BLaER1 (cell line): ENCODE measurements around the gene SPG7.

Source experiments
- H3K27ac ChIP-seq: shearing (Covaris generic); formaldehyde crosslinking; 2 replicates; pipeline ENCODE4 v1.8.1; 2022
- H3K27me3 ChIP-seq: shearing (Covaris generic); formaldehyde crosslinking; 2 replicates; pipeline ENCODE4 v1.8.1; 2022
- H3K36me3 ChIP-seq: shearing (Covaris generic); formaldehyde crosslinking; 2 replicates; pipeline ENCODE4 v1.8.1; 2022
- H3K4me1 ChIP-seq: shearing (Covaris generic); formaldehyde crosslinking; 2 replicates; pipeline ENCODE4 v1.8.1; 2022
- H3K4me2 ChIP-seq: shearing (Covaris generic); formaldehyde crosslinking; 2 replicates; pipeline ENCODE4 v1.8.1; 2022
- H3K4me3 ChIP-seq: shearing (Covaris generic); formaldehyde crosslinking; 2 replicates; pipeline ENCODE4 v1.8.1; 2022
- H3K9ac ChIP-seq: shearing (Covaris generic); formaldehyde crosslinking; 2 replicates; pipeline ENCODE4 v1.8.1; 2022
- H3K9me3 ChIP-seq: shearing (Covaris generic); formaldehyde crosslinking; 2 replicates; pipeline ENCODE4 v1.8.1; 2022
- H4K20me1 ChIP-seq: shearing (Covaris generic); formaldehyde crosslinking; 2 replicates; pipeline ENCODE4 v1.8.1; 2022
- Cebpa-rat ChIP-seq: shearing (Covaris generic); IDR thresholded peaks from 2 replicates; pipeline ENCODE4 v1.8.1; 2022

The SPG7 gene

DNA sequence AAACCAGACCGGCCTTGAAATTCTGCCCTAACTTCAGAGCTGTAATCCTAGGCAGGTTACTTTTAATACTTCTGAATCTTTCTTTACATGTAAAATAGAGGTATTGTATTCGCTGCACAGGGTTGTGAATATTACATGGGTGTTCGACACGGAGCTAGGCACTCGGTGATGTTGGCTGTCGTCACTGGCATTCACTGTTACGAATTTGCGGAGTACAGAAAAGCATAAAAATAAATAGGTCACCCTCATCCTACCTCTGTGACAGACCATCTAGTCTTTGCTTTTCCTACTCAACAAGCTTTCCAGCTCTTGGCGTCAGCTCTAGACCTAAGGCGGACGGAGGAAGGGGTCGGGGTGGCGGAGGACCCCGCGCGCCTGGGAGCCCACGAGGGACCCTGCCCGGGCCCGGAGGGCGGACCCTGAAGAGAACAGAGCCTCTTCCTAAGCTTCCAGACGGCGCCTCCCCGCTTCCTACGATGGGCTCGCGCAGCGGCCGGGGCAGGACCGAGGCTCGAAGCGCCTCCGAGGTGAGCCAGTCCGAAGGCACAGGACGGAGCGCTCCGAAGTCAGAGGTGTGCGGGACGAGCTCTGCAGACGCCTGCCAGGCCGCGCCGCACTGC is 879 bp upstream of the SPG7 start:
- Histone ChIP-seq H3K36me3 (peaks cover 21% of the 10 kb centered on the region), H3K9ac (peak overlapping the region; percentile 98), H3K9me3 (no peaks in the 10 kb centered on the region), H4K20me1 (peaks cover 29% of the 10 kb centered on the region), H3K27ac (peak overlapping the region; percentile 97), H3K4me2 (peak overlapping the region; percentile 100), H3K4me3 (peak overlapping the region; percentile 98), H3K4me1 (peaks cover 62% of the 10 kb centered on the region), H3K27me3 (no peaks in the 10 kb centered on the region)
- no peak for TF ChIP-seq Cebpa-rat

DNA sequence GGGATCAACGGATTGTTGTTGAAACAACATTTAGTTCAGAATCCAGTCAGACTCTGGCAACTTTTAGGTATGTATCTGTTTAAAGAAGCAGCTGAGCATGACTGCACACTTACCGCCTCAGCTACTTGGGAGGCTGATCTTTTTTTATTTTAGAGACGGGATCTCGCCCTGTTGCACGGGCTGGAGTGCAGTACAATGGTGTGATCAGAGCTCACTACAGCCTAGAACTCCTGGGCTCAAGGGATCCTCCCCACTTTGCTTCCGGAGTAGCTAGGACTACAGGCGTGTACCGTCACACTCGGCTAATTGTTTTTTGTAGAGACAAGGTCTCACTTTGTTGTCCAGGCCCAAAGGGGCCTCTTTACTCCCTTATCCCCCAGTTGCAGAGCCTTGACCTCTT is 2.3 kb downstream of the SPG7 start:
- Histone ChIP-seq H3K4me1 (peaks cover 49% of the 10 kb centered on the region), H4K20me1 (peaks cover 29% of the 10 kb centered on the region), H3K36me3 (peaks cover 52% of the 10 kb centered on the region), H3K4me2 (peak overlapping the region; percentile 100), H3K27me3 (no peaks in the 10 kb centered on the region), H3K9ac (peak overlapping the region; percentile 54), H3K4me3 (no peak overlapping the region), H3K9me3 (no peaks in the 10 kb centered on the region), H3K27ac (no peak overlapping the region)
- TF ChIP-seq Cebpa-rat, result no peak

DNA sequence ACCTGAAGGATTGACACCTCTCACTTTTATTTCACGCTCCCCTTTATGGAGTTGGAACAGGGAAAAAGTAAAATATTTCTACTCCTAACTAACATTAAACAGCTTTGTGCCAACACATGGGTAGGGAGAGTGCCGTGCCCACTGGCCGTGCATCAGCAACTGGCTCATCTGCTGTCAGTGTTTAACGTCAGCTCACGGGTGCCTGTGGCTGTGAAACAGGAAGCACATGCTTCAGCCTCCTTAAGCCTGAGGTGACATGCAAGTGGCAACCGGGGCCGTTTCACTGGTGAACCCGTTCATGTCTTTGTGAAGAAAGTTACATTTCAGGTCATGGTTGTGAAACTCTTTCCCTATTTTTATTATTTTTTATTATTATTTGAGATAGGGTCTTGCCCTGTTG is 3.2 kb downstream of the SPG7 start:
- Histone ChIP-seq H3K36me3 (peaks cover 60% of the 10 kb centered on the region), H4K20me1 (peaks cover 29% of the 10 kb centered on the region)
- TF ChIP-seq Cebpa-rat, result no peak

DNA sequence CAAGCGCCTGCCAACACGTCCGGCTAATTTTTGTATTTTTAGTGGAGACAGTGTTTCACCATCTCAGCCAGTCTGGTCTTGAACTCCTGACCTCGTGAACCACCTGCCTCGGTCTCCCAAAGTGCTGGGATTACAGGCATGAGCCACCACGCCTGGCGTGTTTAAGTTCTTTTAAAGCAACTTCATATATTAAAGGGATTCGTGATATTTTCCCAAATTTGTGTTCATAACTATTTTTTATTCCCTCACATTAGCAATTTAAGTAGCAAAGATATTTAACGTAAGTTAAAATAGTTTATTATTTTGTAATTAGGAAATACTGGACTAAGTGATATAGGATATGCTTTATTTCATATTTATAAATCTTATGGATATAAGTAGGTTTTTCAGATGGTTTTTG is 4.2 kb downstream of the SPG7 start:
- Histone ChIP-seq H3K4me3 (no peak overlapping the region), H3K4me2 (no peak overlapping the region), H3K27me3 (no peaks in the 10 kb centered on the region), H3K9ac (no peak overlapping the region), H3K4me1 (peaks cover 31% of the 10 kb centered on the region), H3K9me3 (0 out of 2 replicates have a peak, but pooled peaks cover 6% of the 10 kb centered on the region), H3K36me3 (peaks cover 71% of the 10 kb centered on the region), H3K27ac (no peak overlapping the region), H4K20me1 (peaks cover 35% of the 10 kb centered on the region)
- TF ChIP-seq Cebpa-rat, result no peak

More for the DNA sequence above, 3.2 kb downstream of the SPG7 start:
- Histone ChIP-seq H3K4me3 (no peak overlapping the region), H3K9me3 (no peaks in the 10 kb centered on the region), H3K27me3 (no peaks in the 10 kb centered on the region), H3K9ac (peak overlapping the region; percentile 54; the same call in 1 of the 2 replicates), H3K27ac (no peak overlapping the region), H3K4me2 (peak overlapping the region; percentile 100; the same call in 1 of the 2 replicates), H3K4me1 (peaks cover 40% of the 10 kb centered on the region)

DNA sequence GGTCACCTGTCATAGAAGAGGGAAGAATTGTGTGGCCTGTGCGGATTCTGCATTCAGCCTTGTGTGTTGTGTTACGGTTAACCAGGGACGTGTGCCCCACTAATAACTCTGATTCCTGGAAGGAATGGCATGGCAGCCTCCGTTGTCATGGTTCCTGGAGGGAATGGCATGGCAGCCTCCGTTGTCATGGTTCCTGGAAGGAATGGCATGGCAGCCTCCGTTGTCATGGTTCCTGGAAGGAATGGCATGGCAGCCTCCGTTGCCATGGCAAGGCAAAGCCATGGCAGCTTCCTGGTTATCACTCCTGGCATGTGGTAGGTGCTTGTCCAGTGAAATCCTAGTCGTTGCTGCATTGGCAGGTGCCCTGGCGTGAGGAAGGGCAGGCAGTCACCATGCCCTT is 8.9 kb downstream of the SPG7 start:
- H3K4me2 ChIP-seq, result no peak overlapping the region
- H3K27me3 ChIP-seq, result no peaks in the 10 kb centered on the region
- no peak overlapping the region for H3K4me3 ChIP-seq
- no peak overlapping the region for H3K27ac ChIP-seq
- peaks cover 52% of the 10 kb centered on the region for H4K20me1 ChIP-seq
- no peak for TF ChIP-seq Cebpa-rat
- H3K36me3 ChIP-seq, result peaks cover 99% of the 10 kb centered on the region
- peaks cover 16% of the 10 kb centered on the region; the same call in 1 of the 2 replicates for H3K9me3 ChIP-seq
- no peak overlapping the region for H3K9ac ChIP-seq
- peaks cover 8% of the 10 kb centered on the region for H3K4me1 ChIP-seq

DNA sequence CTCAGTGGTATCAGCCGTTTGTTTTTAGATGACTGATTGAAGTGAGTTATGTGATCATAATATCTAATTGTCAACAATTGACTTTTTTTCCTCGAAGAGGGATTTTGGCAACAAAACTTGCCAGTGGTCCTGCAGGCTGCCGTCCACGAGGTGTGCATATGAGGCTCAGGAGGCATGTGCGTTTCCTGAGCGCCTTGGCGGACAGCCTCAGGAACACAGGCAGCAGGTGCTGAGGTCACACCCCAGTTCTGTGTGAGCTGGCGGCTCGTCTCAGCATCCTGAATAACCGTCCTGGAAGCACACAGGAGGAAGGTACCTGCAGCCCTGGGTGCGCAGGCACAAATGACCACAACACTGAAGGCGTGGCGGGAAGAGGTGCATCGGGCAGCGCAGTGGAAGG is 11.7 kb downstream of the SPG7 start:
- H3K4me1 ChIP-seq, result peaks cover 23% of the 10 kb centered on the region
- H3K36me3 ChIP-seq, result peaks cover 100% of the 10 kb centered on the region
- TF ChIP-seq Cebpa-rat, result no peak
- H3K27ac ChIP-seq, result no peak overlapping the region
- peaks cover 16% of the 10 kb centered on the region; the same call in 1 of the 2 replicates for H3K9me3 ChIP-seq
- no peak overlapping the region for H3K4me3 ChIP-seq
- no peak overlapping the region for H3K9ac ChIP-seq
- peaks cover 80% of the 10 kb centered on the region for H4K20me1 ChIP-seq
- H3K4me2 ChIP-seq, result no peak overlapping the region
- H3K27me3 ChIP-seq, result no peaks in the 10 kb centered on the region

DNA sequence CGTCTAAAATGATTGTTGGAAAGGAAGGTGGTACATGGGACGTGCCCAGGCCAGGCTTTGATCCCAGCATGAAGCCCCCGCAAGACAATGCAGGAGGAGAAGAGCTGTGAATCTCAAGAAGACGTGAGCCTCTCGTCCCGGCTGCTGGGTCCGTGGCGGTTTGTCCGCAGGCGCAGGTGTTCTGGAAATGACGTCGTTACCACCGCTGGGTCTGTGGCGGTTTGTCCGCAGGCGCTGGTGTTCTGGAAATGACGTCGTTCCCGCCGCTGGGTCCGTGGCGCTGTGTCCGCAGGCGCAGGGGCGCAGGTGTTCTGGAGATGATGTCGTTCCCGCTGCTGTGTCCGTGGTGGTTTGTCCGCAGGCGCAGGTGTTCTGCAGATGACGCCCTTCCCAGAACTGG is 14.1 kb downstream of the SPG7 start:
- H3K27ac ChIP-seq, result no peak overlapping the region
- peaks cover 95% of the 10 kb centered on the region for H4K20me1 ChIP-seq
- H3K27me3 ChIP-seq, result no peaks in the 10 kb centered on the region
- H3K9ac ChIP-seq, result no peak overlapping the region
- no peak for TF ChIP-seq Cebpa-rat
- peaks cover 93% of the 10 kb centered on the region for H3K36me3 ChIP-seq
- H3K4me1 ChIP-seq, result peaks cover 39% of the 10 kb centered on the region
- H3K9me3 ChIP-seq, result peaks cover 12% of the 10 kb centered on the region; the same call in 1 of the 2 replicates
- H3K4me2 ChIP-seq, result no peak overlapping the region
- no peak overlapping the region for H3K4me3 ChIP-seq

- TF ChIP-seq Cebpa-rat, result no peak
- no peak overlapping the region; the same call in 1 of the 2 replicates for H3K27ac ChIP-seq
- no peak overlapping the region for H3K4me3 ChIP-seq
- peaks cover 93% of the 10 kb centered on the region for H3K36me3 ChIP-seq
- H3K4me2 ChIP-seq, result peak overlapping the region; percentile 65
- no peak overlapping the region for H3K9ac ChIP-seq
- no peaks in the 10 kb centered on the region for H3K27me3 ChIP-seq
- H3K4me1 ChIP-seq, result peaks cover 32% of the 10 kb centered on the region
- H3K9me3 ChIP-seq, result no peaks in the 10 kb centered on the region
- peaks cover 80% of the 10 kb centered on the region for H4K20me1 ChIP-seq
Observed at GRCh38 chr16:89523680-89524344, 15.6 kb downstream of the SPG7 start.

DNA sequence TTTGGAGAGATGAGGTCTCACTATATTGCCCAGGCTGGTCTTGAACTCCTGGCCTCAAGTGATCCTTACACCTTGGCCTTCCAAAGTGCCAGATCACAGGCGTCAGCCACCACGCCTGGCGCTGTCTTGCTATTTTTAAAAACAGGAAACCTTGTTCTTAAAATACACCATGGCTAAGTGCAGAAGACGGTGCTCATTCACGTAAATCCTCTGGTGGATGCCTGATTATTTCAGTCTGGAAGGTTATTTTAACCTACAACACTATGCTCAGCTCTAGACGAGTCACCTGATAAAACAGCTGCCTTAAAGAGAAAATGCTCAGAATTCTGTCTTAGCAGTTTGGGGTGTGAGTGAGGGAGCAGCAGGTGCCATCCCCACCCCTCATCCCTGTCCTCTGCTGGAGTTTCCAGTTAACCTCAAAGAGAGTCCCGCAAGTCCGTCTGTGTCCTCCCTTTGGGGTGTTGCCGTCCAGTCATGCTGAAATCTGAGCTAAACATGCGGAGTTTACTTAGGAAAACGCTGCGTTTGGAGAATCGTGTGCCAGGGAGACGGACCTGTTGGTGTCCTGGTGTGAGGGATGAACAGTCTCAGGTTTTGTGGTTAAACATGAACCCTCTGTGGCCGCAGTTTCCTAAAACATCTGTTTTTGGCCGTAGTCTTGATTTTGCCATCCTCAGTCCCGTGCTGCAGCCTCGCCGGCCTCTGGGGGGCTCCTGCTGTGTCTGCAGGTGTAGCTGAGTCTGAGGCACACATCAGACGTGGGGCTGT is 17.1 kb downstream of the SPG7 start:
- Histone ChIP-seq H3K4me3 (0 out of 2 replicates have a peak overlapping the region, but pooled peaks have one; percentile 5), H3K4me1 (peaks cover 32% of the 10 kb centered on the region), H3K9ac (peak overlapping the region; percentile 27), H3K9me3 (no peaks in the 10 kb centered on the region), H3K27me3 (no peaks in the 10 kb centered on the region), H4K20me1 (peaks cover 65% of the 10 kb centered on the region), H3K27ac (peak overlapping the region; percentile 23), H3K4me2 (peak overlapping the region; percentile 65), H3K36me3 (peaks cover 92% of the 10 kb centered on the region)
- TF ChIP-seq Cebpa-rat, result no peak

GRCh38 chr16:89529097-89529496 is 20.9 kb downstream of the SPG7 start:
- no peak overlapping the region for H3K4me2 ChIP-seq
- TF ChIP-seq Cebpa-rat, result no peak
- no peak overlapping the region for H3K9ac ChIP-seq
- no peak overlapping the region for H3K27ac ChIP-seq
- H3K9me3 ChIP-seq, result no peaks in the 10 kb centered on the region
- H3K36me3 ChIP-seq, result peaks cover 89% of the 10 kb centered on the region
- H4K20me1 ChIP-seq, result peaks cover 27% of the 10 kb centered on the region
- no peaks in the 10 kb centered on the region for H3K27me3 ChIP-seq
- H3K4me3 ChIP-seq, result no peak overlapping the region
- peaks cover 59% of the 10 kb centered on the region for H3K4me1 ChIP-seq
